HG02588 (cell line): ENCODE data around the gene RTN4.
"Not testable (repeated sequence)": the region's sequence is repeated elsewhere in the genome, so short reads cannot be mapped to it uniquely, and the experiment has no call there.

Source experiments
- ATAC-seq: cut with Tn5 transposase; IDR thresholded peaks from one replicate; pipeline ENCODE4 v1.9.1; 2021; ENCODE audit warnings: mild to moderate bottlenecking, moderate library complexity; ENCODE audit not compliant: unreplicated experiment

RTN4 gene

DNA sequence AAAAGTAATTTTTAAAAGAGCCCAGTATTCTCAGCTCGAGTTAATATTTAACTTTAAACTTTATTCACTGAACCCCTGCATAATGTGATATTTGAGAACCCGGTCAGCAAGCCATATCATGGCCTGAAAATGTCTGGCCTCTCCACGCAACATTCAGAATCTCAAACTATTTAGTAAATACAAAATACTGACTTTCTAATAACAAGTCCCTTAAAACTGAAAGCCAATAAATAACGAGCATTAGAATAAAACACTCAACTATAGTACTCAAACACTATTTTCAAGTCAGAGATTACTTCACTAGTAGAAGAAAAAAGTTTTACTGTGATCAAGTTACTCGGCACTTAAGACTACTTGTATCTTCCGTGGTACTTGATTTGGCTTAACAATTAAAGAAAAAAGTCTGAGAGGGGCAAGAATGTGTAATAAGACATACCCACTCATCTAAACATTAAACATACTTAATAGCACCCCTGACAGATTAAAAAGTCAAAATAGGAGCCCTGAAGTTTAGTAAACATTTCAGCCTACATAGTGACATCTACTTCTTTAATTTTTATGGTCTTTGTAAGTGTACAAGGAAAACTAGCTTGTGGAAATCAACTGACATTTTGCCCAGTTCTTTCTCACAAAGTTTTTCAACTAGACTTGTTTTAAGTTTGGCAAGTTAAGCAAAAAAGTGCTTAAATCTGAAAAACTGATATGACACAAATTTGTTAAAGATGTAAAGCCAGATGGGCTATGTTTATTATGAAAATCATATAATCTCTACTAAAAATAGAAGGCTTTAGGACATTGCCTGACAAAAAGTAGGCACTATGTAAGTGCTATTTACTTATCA is 38.2 kb downstream of the RTN4 start:
- no peak for ATAC-seq

DNA sequence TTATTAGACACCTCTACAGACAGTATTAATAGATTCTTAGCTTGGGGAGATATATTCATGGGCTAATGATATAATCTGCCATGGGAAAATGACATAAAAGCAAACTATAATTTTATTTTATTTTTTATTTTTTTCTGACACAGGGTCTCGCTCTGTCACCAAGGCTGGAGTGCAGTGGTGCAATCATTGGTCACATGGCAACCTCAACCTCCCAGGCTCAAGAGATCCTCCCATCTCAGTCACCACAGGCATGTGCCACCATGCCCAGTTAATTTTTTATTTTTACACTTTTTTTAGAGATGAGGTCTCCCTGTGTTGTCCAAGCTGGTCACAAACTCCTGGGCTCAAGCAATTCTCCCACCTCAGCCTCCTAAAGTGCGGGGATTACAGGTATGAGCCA is 39.3 kb downstream of the RTN4 start:
- ATAC-seq, result no peak

DNA sequence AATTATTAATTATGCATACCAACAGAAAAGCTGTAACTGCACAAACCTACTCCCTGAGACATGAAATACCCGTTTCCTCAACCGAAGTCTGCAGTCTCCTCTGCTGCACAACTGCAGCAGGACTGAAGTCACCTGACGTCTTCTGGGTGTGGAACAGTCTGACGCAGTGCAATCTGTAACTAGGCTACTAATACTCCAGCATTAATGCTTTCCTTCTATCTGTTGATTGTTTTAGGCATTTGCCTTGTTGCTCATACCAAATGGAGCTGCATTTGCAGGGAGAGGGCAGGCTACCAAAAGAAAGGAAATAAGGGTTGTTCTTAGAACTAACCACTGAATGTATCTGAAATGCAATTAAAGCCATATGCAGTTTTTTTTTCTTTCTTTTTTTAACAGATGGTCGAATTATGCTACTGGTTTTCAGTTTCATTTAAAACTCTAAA is 40.1 kb downstream of the RTN4 start:
- ATAC-seq, result peak; percentile 98

DNA sequence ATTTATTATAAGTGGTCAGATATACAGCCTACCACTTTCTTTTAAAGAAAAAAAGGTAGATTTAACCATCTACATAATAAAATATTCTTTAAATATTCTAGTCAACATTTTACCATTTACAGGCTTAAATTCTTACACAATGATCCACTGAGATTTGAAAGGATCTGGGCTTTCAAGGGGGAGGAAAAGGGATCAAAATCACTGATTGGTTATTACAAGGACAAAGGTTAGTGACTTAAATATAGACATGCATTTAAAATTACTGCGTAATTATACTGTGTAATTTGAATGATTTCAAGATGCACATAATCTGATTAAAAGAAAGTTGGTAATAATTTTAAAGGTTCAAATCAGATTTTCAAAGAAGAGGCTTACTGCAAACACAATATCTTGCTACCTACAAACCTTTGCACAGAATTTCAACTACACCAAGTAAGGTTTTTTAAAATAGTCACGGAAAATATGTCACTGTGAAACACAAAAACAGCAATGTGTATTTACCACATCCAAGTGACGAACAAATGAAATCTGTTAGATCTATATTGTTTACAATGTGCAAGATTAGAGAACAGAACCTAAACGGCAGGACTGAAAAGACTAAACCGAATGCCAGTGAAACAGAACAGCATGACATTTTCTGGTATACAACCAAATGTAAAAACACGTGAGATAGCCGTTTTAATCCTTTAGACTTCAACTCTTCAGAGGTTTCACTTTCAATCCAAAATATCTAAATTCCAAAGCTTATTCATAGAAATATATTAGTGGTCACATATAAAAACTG is 40.8 kb downstream of the RTN4 start:
- ATAC-seq, result no peak

DNA sequence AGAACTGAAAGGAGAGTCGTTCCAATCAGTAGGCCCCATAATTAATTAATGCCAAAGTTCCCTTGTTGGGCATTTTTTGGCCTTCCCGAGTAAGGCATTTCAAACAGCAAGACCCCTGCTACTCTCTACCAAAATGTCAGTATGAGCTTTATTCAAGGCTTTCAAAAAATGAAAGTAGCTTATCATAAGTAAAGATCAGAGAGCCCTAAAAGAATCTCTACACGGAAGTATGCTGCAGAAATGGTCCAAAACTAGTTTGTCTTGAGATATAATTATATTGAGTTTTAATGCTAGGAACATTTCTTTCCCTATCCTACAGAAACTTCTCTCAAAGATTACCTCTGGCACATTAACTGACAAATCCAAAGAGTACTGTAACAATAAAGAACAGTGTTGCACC is 43.9 kb downstream of the RTN4 start:
- ATAC-seq, result no peak

DNA sequence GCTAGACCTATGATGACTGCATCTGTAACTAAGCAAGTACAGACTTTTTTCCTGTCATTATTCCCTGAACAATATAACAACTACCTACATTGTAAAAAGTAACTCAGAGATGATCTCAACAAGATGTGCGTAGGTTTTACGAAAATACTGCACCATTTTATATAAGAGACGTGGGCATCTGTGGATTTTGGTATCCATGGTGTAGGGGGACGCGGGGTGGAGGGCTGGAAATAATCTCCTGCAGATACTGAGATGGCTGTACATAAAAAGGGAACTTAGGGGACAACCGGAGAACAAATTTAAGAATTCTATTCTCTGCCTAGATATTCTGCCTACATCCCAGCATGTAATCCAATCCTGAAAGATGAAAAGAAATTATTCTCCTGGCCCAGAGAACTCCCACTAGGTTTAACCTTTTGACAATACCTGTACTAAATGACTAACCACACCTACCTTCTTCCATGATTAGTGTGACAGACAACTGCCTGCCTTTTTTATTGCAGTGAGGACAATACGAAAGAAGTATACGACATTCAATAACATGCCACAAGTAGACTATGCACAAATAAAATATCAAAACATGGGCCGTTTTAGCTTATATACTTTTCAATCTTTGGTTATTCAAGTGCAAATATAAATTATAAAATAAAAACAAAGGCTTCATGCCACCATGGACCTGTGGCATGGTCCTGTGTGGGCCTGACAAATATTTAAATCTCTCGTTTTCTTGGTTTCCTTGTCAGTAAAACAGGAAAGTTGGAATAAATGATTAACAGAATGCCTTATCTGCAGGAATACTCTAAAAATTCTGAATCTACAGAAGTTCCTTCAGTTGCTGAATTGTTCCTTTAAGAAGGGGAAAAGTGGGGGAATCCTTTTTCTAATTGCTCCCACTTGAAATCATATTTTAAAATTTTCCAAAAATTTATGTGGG is 46.3 kb downstream of the RTN4 start:
- no peak for ATAC-seq

DNA sequence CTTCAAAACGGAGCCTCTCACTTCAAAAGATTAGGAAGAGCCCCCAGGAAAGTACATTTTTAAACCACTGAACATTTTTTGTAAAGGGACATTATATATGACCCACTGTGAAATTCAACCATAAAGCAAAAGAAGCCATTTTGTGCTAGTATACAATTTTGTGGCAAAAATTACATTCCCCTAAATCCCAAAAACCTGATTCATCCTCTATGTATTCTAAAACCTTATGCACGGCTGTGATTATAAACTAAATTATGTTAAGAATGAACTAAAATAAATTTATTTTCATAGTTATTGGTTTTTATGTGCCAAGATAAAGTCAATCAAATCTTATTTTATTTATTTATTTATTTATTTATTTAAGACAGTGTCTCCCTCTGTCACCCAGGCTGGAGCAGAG is 48.5 kb downstream of the RTN4 start:
- ATAC-seq, result no peak

DNA sequence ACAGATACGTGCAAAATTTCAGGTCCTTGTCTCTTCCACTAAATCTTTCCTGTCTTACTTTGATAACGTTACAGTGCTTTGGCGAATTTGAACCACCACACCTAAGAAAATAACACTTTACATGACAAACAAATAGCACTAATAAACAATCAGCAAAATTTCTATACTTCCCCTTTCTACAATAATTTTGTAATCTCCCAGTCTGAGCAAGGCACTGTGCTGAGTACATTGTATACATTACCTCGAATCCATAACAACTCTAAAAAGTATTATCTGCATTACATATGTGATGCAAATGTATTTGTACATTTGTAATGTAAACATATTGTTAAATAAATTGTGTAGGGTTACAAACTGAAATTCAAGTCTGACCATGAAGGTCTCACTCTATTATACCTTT is 49.9 kb downstream of the RTN4 start:
- ATAC-seq, result no peak

DNA sequence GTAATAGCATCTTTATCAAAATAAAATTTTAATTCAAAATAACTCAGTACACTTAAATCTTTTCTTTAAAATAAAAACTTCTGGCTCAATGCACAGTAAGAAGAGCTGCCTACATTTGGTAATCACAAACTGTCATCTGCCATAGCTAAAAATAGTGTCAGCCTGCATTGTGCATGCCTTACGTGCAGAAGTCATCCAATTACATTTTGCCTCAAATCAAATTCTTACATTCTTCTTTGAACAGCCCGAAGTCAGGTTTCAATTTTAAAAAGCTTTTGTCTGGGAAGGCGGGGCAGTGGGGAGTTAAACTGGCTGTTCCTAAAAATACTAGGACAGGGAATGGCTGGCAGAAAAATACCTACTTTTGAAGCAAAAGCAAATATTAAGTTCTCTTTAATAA is 51.1 kb downstream of the RTN4 start:
- ATAC-seq, result no peak

DNA sequence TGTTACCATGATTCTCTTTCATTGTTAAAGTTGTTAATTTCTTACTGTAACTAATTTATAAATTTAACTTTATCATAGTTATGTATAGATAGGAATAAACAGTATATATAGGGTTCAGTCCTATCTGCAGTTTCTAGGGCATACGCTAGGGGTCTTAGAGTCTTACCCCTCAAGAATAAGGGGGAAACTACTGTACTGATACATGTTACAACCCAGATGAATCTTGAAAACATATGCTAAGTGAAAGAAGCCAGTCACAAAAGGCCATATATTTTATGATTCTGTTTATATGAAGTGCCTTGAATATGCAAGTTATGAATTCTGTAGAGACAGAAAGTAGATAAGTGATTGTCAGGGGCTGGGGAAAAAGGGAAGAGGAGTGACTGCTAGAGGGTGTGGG is 52.4 kb downstream of the RTN4 start:
- no peak for ATAC-seq

DNA sequence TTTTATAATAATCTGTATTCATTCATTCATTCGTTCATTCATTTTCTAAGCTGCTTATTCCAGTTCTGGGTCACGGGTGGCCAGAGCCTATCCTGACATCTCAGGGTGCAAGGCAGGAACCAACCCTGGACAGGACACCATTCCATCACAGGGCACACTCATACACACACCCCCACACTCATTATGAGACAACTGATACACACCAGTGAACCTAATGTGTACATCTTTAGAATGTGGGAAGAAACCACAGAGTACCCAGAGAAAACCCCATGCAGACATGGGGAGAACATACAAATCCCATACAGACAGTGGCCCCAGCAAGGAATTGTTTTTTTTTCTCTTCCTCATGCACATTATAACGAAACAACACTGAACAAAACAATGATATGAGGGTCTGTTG is 54.7 kb downstream of the RTN4 start:
- ATAC-seq, result no peak

DNA sequence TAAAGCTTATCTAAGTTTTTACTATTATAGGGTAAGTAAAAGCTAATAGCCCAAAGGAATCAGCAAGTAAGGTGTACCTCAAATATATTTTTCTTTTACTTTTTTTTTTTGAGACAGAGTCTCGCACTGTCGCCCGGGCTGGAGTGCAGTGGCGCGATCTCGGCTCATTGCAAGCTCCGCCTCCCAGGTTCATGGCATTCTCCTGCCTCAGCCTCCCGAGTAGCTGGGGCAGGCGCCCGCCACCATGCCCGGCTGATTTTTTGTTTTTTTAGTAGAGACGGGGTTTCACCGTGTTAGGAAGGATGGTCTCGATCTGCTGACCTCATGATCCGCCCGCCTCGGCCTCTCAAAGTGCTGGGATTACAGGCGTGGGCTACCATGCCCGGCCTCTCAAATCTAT is 59.6 kb downstream of the RTN4 start:
- ATAC-seq, result not testable (repeated sequence)

DNA sequence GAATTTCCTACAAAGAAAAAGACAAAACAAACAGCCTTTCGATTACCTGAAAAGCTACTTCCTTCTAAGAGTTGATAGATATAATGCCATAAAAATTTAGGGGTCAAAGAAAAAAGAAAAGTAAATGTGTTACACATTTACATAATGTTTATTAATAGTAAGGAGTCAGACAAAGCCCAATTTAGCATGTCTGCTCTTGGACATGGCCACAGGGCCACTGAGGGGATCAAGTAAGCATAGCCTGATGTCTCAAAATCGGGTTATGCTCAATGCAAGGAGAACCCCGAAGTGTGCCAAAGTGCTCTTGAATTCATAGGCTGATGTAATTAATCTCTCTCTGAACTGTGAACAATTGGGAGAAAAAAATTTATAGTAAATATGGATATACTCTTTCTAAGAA is 61.6 kb downstream of the RTN4 start:
- no peak for ATAC-seq

DNA sequence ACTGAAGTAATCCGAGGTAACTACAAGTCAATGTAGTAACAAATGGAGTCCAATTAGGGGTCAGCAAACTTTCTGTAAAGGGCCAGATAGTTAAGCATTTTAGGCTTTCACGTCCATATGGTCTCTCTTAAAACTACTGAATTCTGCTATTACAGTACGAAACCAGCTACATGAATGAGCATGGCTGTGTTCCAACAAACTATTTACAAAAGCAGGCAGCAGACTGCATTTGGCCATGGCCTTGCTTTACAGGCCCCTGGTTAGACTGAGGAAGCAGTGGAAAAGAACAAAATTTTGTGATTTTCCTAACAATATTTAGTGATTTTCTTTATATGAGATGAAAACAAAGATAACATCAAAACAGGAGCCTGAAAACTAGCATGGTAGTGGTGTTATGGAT is 64.0 kb downstream of the RTN4 start:
- ATAC-seq, result no peak

DNA sequence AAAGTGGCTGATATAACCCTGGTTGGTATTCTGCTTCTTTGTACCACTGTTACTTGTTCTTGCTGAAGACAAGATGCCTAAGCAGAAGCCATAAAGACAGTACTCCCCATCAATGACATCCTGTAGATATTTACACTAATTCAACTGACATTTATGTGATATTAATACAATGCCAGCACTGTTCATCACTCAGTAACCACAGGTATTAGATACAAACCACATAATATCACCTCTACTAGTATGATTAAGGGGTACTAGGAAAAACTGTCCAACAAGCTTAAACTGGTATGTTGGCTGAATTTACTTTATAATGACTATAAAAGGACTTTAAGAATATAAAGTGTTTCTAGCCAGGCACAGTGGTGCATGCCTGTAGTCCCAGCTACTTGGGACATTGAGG is 65.8 kb downstream of the RTN4 start:
- ATAC-seq, result no peak

DNA sequence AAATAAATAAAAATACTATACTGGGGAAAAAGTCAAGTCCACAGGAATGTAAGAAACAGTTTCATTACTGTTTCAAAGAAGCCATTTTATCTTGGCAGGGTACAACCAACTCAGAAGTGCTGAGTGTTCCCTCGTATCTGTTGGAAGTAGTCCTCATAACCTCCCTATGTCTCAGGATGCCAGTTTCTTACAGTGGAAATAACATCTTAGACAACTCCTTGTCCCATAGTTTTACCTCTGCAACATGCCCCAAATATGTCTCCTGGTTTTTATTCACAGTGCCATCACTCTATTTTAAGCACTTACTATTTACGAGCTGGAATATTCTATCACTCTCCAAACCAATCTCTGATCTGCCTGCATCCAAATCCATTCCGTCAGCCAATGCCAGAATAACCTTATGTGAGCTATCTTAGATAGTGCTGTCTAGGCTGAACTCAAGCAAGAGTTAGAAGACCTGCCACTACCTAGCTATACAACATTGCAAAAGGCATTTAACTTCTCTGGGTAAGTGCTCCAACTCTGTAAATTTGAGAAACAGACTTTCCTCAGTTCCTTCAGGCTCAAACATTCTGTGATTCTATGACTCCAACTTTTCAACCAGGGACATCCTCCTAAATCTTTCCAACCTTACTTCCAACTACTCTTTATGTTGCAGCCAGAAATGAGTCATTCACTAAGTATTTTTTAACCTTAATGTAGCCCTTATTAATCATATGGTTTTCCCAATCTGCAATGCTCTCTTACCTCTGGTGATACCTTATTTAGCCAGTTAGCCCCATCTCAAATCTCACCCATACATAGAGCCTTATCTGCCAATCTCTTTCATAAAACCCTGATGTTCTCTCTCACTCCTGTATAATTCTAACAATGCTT is 66.7 kb downstream of the RTN4 start:
- ATAC-seq, result no peak

DNA sequence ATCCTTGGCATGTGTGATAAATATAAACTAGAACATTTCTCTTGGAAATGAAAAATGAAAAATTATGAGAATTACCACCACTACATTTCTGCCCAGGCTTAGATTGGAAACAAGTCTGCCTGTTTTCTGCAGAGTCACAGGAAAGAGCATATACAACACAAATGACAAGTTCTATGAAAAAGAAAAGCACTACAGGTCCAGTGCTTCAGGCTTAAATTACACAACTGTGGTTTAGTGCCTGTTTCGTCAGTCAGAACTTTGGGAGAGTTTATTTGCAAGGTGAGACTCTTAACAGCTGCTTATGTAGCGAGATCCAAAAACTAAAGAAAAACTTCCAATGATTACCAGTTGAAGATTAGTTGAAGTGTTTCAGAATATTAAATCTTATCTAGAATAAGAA is 68.9 kb downstream of the RTN4 start:
- no peak for ATAC-seq

DNA sequence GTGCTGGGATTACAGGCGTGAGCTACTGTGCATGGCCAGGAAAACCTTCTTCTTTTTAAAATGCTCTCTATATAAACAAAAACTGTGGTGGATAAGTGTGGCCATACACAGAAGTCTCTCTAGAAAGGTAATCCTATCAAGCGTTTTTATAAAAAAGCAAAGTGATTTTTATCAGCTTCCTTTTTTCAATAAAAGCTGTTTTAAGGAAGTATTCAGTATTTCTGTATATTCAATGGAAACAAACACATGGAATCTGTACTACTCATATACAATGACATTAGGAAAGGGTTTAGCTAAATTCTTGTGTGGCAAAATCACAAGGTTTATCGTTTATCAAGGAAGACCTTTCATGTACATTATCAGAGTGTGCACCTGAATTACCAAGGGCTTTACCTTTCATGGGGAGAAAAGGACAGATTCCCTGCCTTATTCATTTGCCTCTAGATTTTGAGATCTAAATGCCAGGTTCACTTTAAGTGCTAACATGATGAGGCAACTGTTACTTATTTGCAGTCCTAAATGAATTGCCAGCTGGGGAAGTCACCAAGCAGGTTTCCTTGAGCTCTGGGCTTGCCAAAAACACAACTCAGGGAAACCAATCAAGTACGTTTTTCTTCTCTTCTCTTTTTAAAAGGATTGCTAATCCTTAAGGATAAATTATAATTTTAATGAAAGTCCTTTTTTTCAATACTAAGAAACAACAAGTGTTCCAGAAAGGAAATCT is 70.8 kb downstream of the RTN4 start:
- no peak for ATAC-seq

DNA sequence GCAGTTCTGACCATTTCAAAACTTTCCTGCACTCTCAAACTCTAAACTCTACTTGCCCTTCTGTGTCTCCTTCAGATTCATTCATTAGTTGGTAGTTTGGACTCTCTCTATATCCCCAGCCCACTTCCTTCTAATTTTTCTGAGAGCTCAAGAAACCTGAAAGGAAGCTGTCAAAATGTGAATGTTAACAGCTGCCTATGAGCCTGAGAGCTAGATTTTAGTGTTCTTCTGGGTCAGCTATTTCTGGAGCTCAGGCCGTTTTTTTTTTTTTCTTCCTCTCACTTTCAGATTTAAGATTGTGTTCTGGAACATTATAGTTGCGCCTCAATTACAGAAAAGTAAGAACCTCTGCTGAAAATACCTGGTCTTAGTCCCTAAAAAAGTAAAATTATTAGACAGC is 73.1 kb downstream of the RTN4 start:
- peak; percentile 73 for ATAC-seq
